ENCODE data around the gene FUS. TPM values are rescaled to one million over a fixed set of nuclear protein-coding genes. Genes with fewer than 3 reads are reported as not detected.

The FUS gene
- total RNA-seq, 1 donor from 2014 or later, result 82.2 TPM

Small RNA genes lying within 50 kb of the gene (small RNA-seq; reads per million reads assigned to genes)
- gene AC009088.4 (ENCODE audit: low replicate concordance) (not detected), gene NDUFA3P6 (ENCODE audit: low replicate concordance) (not detected)

Other genes with a start within 250 kb of the FUS start
- 15.7 TPM for gene ORAI3, start 231.1 kb upstream of the FUS start, total RNA-seq
- 4.6 TPM for gene SETD1A, start 222.4 kb upstream of the FUS start, total RNA-seq
- 15.9 TPM for gene HSD3B7, start 194.9 kb upstream of the FUS start, total RNA-seq
- 0.92 TPM for gene STX1B, start 169.5 kb upstream of the FUS start, total RNA-seq
- gene STX4, start 146.6 kb upstream of the FUS start, total RNA-seq, result 26.8 TPM
- gene ZNF668, start 105.9 kb upstream of the FUS start, total RNA-seq, result 5.0 TPM
- gene ZNF646, start 105.7 kb upstream of the FUS start, total RNA-seq, result 14.7 TPM
- gene PRSS53, start 91.2 kb upstream of the FUS start, total RNA-seq, result 2.9 TPM
- gene VKORC1, start 85.3 kb upstream of the FUS start, total RNA-seq, result 64.2 TPM
- 13.0 TPM for gene BCKDK, start 71.8 kb upstream of the FUS start, total RNA-seq
- 55.5 TPM for gene KAT8, start 62.5 kb upstream of the FUS start, total RNA-seq
- gene PRSS8, start 44.4 kb upstream of the FUS start, total RNA-seq, result 17.6 TPM
- gene PRSS36, start 30.1 kb upstream of the FUS start, total RNA-seq, result not detected
- gene PYCARD, start 22.6 kb downstream of the FUS start, total RNA-seq, result 15.2 TPM
- gene TRIM72, start 34.0 kb downstream of the FUS start, total RNA-seq, result 117 TPM
- not detected for gene PYDC1, start 37.0 kb downstream of the FUS start, total RNA-seq
- gene ITGAM, start 79.8 kb downstream of the FUS start, total RNA-seq, result 4.1 TPM
- 2.7 TPM for gene ITGAX, start 175.0 kb downstream of the FUS start, total RNA-seq
- not detected for gene ITGAD, start 213.2 kb downstream of the FUS start, total RNA-seq
- gene COX6A2, start 248.2 kb downstream of the FUS start, total RNA-seq, result 63.5 TPM

Data from tongue (tissue), 2 donors.